GM21737 (cell line): ENCODE data around the gene KLK6.

Source experiments
- ATAC-seq: cut with Tn5 transposase; IDR thresholded peaks from one replicate; pipeline ENCODE4 v1.9.1; 2021; ENCODE audit warnings: mild to moderate bottlenecking, moderate library complexity; ENCODE audit not compliant: unreplicated experiment

KLK6 gene

GRCh38 chr19:50969413-50969760 lies at the start of gene KLK6:
Gene KLK6, minus strand, starts transcription at chr19:50969591. Its CDS starts 1,487 bp downstream, at chr19:50968104.
- no peak for ATAC-seq

DNA sequence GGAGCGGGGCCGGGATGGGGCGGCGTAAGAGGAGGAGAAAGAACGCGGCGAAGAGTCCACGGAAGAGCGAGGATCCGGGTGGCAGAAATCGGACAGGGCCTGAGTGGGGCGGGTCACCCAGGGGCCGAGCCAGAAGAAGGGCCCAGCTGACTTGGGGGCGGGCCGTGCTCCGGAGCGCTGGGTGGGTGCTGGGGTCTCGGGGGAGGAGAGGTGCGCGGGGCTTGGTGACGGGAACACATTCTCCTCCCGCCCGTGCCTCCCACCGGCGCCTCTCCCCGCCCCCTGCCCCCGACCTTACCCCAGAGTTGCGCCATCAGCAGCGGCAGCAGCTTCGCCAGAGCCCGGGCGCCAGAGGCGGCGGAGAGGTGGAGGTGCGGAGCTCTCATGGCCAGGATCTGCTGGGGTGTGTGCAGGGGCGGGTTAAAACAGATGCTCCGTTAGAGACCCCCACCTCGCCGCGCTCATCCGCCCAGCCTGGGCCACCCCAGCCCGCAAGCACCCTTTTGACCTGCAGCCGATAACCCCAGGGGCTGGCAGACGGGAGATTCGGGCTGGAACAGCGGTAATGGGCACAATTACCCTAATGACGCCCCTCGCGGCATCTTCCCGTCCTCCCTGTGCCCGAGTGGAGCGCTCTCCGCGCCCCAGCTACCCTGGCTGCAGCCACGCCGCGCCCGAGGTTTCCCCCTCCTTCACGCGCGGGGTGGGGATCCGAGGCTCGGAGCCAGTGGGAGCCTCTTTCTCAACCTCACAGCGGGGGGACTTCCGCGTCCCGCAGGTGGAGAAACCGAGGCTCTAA lies 49.6 kb upstream of the KLK6 start:
- ATAC-seq = no peak

GRCh38 chr19:51016798-51017683 lies 47.6 kb upstream of the KLK6 start:
- ATAC-seq = no peak

- no peak for ATAC-seq
Observed at GRCh38 chr19:51015691-51016267, 46.4 kb upstream of the KLK6 start.

DNA sequence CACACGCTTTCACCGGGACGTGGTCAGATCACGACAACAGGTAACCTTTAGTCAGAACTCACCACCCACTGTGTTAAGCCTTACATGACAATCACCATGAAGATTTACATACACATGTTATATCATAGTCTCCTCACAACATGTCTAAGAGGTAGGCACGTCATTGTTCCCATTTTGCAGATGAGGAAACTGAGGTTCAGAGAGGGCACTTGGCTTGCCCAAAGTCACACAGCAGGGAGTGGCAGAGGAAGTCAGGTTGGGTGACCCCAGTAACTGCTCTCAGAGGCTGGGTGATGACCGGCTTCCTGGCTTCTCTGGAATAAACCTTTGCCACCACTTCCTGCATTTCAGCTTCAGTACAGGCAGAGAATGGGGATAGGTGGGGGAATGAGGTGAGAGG lies 44.9 kb upstream of the KLK6 start:
- no peak for ATAC-seq

DNA sequence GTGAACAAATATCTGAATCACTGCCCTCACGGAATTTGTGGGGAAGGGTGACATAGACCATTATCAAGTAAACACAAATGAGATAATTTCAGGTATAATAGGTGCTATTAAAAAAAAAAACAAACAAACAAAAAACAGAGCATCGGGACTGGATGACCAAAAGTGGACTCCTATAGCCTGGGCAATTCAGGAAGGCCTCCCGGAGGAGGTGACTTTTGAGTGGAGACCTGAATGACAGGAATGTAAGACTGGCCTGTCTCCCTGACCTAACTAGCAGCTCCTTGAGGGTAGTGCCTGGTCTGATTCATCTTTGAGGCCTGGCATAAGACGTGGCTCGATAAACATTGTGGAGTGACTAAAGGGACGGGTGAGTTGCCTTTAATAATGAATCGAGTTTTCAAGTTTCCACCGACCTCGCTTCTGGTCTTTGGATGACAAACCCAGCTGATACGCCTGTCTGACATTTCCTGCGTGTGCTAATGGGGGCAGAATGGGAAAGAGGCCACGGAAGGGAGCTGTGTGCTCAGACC lies 43.3 kb upstream of the KLK6 start:
- no peak for ATAC-seq

DNA sequence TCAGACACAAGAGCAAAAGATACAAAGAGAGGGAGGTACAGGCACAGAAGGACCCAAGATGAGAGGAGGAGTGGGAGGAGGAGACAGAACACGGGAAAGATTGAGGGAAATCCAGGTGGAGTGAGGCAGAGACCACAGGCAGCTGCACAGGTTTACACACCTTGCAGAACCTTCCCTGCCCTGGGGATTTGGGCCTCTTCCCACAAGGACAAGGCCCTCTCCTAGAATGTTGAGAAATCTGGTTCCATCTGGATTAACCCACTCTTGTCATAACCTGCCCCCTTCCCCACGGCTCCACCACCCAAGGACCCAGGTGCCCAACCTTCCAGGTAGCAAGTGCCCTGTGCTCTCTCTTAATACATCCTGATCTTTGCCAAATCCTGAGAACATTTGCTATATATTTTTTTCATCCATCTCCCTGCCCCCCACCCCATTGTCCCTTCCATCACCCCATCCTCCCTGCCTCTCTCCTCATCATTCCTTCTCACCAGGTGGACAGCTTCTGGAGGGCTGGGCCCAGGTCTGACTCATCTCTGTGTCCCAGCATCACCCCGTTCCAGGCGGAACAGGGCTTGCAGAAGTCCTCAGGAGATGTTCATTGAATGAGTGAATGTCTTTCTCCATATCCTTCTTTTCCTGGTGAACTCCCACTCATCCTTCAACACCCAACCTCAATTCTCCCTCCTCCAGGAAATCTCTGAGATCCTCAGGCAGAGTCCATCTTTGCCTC lies 40.8 kb upstream of the KLK6 start:
- ATAC-seq = no peak

DNA sequence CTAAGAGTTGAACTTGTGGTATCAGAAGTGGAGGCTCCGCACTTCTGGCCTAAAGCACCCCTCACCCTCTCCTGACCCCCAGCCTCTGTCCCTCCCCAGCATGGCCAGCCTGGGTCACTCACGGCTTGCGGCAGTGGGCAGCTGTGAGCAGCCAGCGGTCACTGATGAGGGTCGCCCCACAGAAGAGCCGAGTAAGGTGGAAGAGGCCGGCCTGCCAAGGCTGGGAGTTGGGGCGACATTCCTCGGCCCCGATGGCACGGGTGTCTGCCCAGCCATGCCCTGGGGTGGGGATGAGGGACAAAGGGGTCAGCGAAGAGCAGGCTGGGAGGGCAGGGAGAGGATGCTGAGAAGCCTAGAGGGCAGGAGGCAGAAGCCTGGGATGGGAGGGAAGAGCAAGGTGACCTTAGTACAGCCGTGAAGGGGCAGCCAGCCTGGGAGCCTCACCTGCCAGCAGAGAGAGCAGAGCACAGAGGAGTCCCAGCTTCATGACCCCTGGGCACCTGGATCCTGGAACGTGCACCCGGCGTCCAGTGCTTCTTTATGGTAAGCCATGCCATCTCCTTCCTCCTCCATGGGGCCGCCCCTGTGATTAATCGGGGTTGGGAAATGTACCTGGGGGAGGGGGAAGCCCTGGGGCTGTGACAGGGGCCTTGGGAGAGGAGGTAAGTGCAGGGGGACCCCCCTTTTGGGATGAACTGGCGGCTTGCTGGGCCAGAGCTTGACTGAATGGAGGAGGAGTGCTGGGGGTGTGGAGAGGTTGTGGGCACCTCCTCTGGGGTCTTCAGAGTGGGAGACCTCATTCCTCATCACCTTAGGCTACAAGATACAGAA lies 39.9 kb upstream of the KLK6 start:
- no peak for ATAC-seq

DNA sequence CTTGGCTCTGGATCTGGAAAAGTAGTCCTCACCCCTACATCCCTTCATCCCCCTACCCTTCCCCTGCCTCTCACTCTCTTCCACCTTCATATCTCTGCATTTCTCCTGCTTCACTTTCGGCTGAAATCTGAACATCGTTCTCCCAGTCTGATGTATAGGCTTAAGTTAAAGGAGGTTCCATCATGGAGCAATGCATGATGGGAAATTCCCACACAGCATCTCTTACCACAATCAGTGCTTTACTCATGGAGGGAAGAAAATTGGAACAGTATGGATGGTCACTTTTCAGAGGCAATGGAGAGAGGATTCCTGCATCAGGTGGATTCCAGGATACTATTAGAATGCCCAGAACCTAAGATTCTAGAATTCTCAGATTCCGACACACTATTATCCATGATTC lies 38.1 kb upstream of the KLK6 start:
- ATAC-seq = no peak

GRCh38 chr19:51006406-51006805 lies 37.0 kb upstream of the KLK6 start:
- no peak for ATAC-seq

DNA sequence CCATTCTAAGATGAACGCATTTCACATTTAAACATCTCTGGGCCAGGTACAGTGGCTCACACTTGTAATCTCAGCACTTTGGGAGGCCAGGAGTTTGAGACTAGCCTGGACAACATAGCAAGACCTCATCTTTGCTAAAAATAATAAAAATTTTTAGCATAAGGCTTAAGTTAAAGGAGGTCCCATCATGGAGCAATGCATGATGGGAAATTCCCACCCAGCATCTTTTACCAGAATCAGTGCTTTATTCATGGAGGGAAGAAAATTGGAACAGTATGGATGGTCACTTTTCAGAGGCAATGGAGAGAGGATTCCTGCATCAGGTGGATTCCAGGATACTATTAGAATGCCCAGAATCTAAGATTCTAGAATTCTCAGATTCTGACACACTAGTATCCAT lies 35.9 kb upstream of the KLK6 start:
- no peak for ATAC-seq

DNA sequence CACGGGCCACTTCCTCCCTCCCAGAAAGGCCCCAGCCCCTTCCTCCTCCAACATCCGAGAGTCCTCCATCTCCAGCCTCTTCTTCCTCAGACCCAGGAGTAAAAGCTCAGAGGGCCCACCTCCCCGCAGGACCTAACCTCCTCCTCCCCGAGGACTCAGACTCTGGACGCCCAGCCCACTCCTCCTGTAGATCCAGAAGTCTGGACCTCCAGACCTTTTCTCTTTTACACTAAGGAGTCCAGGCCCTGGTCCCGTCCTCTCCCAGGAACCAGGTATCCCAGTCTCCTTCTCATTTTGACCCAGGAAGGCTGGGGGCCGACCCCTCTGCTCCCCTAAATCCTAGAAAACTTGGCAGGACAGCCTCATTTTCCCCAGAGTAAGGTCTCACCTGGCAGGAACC lies 33.9 kb upstream of the KLK6 start:
- no peak for ATAC-seq

DNA sequence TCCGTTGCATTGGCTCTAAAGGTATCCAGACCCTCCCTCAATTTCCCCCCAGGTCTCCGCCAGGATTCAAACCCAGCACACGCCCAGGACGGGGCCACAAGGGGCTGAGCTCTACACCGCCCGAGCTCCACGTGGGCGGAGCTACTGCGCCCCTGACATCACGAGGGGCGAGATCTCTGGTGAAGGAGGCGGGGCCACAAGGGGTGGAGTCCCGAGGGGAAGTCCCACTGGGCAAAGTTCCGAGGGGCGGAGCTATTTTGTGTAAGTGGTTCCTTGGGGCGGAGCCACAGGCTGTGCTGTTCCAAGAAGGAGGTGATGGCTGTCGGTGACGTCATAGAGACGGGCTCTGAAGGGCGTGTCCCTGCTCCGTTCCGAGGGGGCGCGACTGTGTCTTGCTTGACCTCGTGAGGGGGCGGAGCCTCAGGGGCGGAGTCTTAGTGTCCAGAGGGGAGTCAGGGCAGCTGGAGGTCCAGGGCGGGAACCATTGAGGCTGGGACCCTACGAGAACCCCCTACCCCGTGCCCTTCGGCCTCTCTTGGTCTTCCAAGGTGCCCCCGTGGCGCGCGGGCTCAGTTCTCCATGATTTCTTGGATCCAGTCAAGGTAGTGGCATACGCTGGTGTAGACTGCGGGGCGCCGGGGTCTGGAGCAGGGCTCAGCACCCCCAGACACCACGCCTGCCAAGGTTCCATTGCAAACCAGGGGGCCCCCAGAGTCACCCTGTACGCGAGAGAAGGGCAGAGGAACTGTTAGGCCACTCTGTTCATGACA lies 33.3 kb upstream of the KLK6 start:
- no peak for ATAC-seq

GRCh38 chr19:51002089-51002532 lies 32.7 kb upstream of the KLK6 start:
- ATAC-seq = no peak

DNA sequence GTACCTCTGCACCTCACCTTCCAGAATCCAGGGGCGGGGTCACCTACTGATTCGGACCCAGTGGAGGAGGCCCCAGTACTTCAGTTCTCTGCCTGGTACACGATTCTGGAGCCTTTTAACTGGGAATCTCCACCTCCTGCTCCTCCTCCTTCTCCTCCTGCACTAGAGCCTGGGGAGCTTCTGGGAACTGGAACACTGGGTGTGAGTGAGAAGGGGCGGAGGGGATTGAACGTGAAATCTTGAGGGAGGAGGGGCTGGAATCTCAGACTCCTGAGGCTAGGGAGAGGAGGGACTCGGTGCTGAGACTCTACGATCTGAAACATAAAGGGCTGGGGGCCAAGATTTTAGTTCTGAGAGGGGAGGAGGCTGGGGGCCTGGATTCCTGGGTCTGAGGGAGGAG lies 32.1 kb upstream of the KLK6 start, which contains the start of gene KLK8:
KLK8 (minus strand) TSS at position 90 of the 400 bp plus-strand sequence. CDS start 437 bp downstream, outside the sequence.
- ATAC-seq = no peak

DNA sequence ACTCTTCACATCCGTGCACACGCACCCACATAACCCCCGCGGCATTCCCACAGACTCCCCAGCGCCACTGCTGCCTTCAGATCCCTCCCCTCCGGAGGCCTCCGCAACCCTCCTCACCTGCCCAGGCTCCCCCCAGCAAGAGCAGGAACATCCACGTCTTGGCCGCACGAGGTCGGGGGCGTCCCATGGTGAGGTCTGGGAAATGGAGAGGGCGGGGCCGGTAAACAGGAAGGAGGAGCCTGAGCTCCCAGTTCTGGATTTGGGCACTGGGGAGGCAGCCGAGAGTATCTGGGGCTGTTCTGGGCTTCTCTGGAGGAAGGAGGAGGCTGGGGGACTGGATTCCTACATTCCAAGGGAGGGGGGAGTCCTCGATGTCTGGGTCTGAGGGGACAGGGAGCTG lies 31.6 kb upstream of the KLK6 start:
- ATAC-seq = no peak

- no peak for ATAC-seq
Observed at GRCh38 chr19:51000426-51000825, 31.0 kb upstream of the KLK6 start.

- no peak for ATAC-seq
Observed at GRCh38 chr19:50998686-50999085, 29.3 kb upstream of the KLK6 start.

DNA sequence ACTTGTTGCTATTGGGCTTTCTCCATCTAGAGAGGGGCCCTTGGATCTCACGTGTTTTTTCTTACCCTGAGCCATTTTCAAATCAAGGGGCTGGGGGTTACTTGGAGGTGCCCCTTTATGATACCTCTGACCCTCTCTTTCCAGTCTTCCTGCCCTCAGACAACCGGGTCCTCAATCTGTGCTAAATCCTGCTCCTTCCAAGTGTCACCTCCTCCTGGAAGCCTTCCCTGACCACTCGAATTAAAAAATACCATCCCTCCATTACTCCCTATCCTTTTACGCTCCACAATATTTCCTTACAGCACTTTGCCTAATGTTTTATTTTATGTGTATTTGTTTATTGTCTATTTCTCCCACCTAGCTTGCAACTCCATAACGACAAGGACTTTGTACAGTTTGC lies 28.7 kb upstream of the KLK6 start:
- no peak for ATAC-seq
